Inflammatory macrophage (primary cell): ENCODE results near the gene JARID2.
A peak's percentile ranks its signal among the peaks of the same experiment; 100 is the strongest.

Experiments
- DNase-seq, 2 donors: peaks; one replicate each; pipeline ENCODE4 v3.0.0-alpha.2; 2020 to 2022
- total RNA-seq, 18 experiments: gene quantifications; one replicate each; lab custom pipeline; 2026; ENCODE audit warnings: mixed read lengths in 6 of 18, inconsistent platforms in 2 of 18; lab: John Stamatoyannopoulos, UW

Gene JARID2
- 43.4 to 144 (median 97.0) reads per million in 18 experiments for total RNA-seq

- peak; percentile 98 for DNase-seq
These were observed at the start of gene JARID2 for GRCh38 chr6:15245361-15246216. Gene JARID2, plus strand, starts transcription at chr6:15246069. Its CDS starts 471 bp downstream, at chr6:15246540.

DNA sequence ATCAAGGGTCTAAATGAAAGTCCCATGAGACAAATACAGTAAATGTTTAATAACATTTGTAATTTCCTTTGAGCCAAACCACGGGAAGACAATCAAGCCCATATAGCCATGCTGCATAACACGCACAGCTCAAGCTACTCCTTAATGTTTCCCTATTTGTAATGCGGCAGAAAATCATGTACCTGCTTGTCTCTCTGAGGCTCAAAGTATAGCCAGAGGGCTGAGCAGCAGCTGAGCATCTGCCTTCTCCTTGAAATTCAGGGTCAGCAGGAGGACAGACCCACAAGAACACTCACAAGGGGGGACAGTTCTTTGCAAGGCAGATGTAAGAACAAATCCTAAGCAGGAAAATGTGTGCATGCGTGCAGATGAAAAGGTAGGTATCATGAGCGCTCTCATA lies 45.8 kb upstream of the JARID2 start:
- DNase-seq = no peak

DNA sequence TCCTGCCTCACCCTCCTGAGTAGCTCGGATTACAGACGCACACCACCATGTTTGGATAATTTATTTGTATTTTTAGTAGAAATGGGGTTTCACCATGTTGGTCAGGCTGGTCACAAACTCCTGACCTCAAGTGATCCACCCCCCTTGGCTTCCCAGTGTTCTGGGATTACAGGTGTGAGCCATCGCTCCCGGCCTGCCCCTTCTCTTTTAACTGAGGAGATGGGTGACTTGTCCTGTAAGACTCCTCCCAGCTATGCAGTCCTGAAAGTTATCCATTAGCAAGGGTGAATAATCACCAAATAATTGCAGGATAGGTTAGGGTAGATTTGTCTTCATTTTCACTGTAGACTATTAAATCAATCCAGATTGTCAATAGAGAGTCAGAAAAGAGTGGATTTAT lies 40.5 kb upstream of the JARID2 start:
- DNase-seq = no peak

GRCh38 chr6:15206887-15207286 lies 39.0 kb upstream of the JARID2 start:
- DNase-seq = no peak

GRCh38 chr6:15207923-15208322 lies 37.9 kb upstream of the JARID2 start:
- DNase-seq = peak; percentile 22 to 39

DNA sequence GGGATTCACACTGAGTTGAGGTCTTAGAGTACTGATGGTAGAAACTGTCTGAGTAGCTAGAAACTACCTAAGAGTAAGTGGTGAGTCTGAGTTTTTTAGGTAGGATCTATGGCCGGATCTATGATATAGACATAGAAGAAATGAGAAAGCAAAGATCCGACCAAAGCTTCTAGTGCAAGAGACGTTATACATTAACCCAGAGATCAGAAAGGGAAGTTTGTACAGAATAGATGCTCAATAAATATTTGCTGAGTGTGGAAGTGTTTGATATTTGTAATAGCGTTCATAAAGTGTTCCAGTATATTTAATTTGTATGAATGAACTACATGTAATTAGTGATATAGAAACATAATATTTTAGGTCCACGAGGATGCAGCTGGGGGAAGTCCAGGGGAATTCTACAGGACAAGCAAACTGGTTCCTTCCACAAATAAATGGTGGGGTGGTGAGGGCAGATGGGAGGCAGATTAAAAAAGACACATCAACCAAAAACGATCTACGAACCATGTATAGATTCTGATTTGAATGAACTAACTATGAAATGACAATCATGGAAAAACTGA lies 31.9 kb upstream of the JARID2 start:
- no peak for DNase-seq

GRCh38 chr6:15218401-15218800 lies 27.5 kb upstream of the JARID2 start:
- DNase-seq = no peak

DNA sequence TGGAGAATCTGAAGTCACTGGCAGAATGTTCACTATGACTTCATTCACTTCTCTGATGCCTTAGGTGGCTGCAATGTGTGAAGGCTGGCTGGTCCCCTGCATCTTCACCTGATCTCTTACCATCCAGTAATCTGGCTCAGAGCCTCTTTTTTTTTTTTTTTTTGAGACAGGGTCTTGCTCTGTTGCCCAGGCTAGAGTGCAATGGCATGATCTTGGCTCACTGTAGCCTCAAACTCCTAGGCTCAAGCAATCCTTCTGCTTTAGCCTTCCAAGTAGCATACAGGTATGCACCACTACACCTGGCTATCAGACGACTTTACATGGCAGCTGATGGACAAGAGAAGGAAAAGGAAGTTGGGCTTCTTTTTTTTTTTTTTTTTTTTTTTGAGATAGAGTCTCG lies 25.8 kb upstream of the JARID2 start:
- DNase-seq = no peak

DNA sequence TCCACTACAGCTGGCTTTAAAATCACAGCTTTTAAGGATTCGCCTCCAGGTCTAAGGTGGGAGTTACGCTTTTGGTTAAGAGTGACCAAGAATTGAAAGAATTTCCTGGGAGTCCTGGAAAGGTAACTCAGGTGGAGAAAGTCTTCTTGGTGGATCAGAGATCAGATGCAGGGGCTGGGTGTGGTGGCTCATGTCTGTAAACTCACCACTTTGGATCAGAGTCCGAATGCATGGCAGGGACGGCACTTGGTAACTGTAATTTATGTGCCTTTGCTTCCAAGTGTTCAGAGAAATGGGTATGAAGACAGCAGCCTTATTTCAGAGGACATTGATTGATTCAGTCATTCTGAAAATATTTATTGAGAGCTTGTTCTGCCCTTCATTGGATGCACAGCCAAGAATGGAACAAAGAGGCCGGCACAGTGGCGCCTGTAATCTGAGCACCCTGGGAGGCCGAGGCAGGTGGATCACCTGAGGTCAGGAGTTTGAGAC lies 18.0 kb upstream of the JARID2 start:
- no peak for DNase-seq

GRCh38 chr6:15230827-15231226 lies 15.0 kb upstream of the JARID2 start:
- DNase-seq = no peak

- no peak for DNase-seq
These were observed 12.9 kb upstream of the JARID2 start for GRCh38 chr6:15232836-15233510.

GRCh38 chr6:15234068-15234758 lies 11.7 kb upstream of the JARID2 start:
- no peak for DNase-seq

DNA sequence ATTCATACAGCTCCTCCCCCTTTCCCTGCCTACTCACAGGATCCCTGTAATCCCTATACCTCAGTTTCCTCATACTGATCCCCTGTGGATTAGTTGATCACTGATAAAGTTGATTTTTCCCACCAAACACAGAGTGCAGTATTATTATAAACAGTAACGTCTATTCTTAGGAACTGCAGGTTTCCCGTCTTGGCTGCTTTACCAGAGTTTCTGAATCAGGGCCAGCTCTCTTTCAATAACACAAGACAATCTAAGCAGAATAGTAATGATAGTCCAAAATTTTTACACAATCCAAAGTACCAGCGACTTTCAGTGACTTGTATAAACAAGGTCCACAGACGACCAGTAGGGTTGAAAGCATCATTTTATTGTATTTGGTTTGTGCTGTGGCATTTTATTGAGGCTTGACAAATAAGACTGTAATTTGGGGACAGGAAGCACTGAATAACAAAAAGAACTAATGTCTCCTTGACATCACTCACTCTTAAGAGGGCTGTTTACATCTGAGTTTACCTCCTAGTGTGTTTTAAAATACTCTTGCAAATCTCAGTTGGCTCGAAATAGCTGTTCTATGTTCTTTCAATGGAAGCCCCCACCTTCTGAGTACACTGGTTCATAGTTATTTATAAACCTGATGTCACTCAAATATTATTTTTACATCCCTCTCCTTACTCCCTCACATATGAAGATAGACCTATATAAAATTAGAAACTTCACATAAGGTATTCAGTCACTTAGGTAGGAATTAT lies 6.1 kb upstream of the JARID2 start:
- no peak for DNase-seq

- no peak for DNase-seq
These were observed 3.4 kb upstream of the JARID2 start for GRCh38 chr6:15242503-15242902.

DNA sequence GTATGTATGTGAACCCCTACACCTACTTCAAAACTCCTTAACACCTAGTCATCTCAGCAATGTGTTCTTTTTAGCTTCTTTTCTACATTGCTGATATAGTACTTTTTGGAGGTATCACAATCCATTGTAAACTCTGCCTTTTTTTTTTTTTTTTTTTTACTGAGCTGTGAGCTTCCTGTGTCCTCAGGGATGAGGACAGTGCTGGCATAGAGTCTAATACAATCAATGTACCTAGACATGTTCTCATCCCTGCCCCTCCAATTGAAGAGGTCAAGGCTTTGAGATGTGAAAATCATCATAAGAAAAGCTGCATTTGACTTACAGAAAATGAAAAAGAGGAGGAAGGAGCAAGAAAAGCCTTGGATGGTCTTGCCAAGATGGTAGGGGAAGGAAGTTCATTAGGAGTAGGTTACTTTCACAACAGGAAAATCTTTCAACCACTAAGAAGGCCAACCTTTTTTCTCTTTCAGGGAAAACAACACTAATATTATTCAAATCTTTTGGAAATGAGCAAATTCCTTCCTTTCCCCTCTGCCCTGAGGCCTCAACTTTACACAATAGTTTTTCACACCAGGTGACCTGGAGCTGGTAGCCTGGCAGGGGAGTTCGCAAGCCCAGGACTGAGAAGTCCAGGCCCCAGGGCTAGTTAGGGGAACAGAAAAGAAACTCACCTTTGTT lies 2.8 kb upstream of the JARID2 start:
- no peak for DNase-seq

- no peak for DNase-seq
These were observed 1.8 kb upstream of the JARID2 start for GRCh38 chr6:15243910-15244619.

GRCh38 chr6:15244620-15245360 lies 1.1 kb upstream of the JARID2 start:
- peak; percentile 50 to 63 for DNase-seq

- peak; percentile 54 to 76 for DNase-seq
These were observed 372 bp downstream of the JARID2 start for GRCh38 chr6:15246217-15246665.

DNA sequence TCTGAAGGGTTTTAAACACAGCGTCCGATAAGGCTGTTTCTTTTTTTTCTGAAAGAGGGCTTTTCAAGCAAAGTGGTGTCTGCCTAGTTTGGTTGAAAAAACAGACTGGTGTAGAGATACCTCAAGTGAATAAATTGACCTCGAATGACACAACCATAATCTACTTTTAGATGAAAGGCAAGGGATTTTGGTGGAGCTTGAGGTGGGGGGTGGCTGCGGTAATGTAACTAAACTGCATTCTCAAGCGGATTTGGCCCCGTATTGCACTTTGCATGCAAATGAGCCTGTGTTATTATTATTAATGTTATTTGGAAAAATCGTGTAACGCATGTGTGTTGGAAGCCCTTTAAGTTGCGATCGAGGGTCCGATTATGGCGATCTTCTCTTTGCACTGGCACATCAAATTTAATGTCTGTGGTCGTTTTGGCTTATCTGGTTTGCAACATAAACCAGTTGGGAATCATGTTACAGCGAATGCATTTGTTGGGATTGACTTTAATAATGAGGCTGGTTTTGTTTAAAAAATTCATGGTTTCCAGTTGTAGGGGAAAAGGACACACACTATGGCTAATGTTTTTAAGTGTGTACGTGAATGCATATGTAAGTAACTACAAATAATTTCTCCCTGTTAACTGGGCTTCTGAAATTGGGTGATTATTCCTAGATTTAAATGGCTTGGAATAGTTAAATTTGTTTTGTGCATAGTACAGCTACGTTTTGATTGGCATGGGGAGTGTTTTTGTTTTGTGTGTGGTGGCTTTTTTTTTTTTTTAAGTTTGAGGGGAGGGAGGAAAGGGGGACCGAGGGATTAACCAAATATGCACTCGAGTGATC lies 1.0 kb downstream of the JARID2 start:
- DNase-seq = no peak
